Vagina (tissue), 2 donors: ENCODE data around the gene C16orf89.
"Not testable (repeated sequence)": the region's sequence is repeated elsewhere in the genome, so short reads cannot be mapped to it uniquely, and the experiment has no call there.

Experiments used
- CTCF ChIP-seq, 3 experiments: fragments of 450-650 bp in 2 of 3; fragments of 200-600 bp in 1 of 3; sonication (generic) in 1 of 3; IDR thresholded peaks; one replicate each; pipeline ENCODE4 v1.5.1; 2017 to 2019; ENCODE audit warnings: antibody characterized with exemption in 3 of 3, mild to moderate bottlenecking in 2 of 3, moderate library complexity in 2 of 3
- POLR2A ChIP-seq, 2 donors: fragments of 450-650 bp; IDR thresholded peaks; one replicate each; pipeline ENCODE4 v1.6.1; 2017; ENCODE audit warnings: antibody characterized with exemption in 2 of 2, mild to moderate bottlenecking in 2 of 2, moderate library complexity in 2 of 2

- not testable (repeated sequence) for TF ChIP-seq CTCF, POLR2A (IDR thresholded peaks at IDR 0.05)
Measured at GRCh38 chr16:5095145-5095830, 29.5 kb upstream of the C16orf89 start.
